Lower lobe of right lung (tissue), 2 donors: ENCODE data around the gene TSTD1. TPM values are rescaled to one million over a fixed set of nuclear protein-coding genes. Genes with fewer than 3 reads are reported as not detected.
A peak's percentile ranks its signal among the peaks of the same experiment; 100 is the strongest.
"Not testable (repeated sequence)": the region's sequence is repeated elsewhere in the genome, so short reads cannot be mapped to it uniquely, and the experiment has no call there.

Source experiments
- ATAC-seq, 2 donors: fragments of 200-7000 bp; cut with Tn5 transposase; one replicate each; pipeline ENCODE4 v1.9.1; 2020 to 2022; ENCODE audit warnings: mild to moderate bottlenecking in 2 of 2, moderate library complexity in 2 of 2
- DNase-seq: peaks from one replicate; pipeline ENCODE4 v3.0.0-alpha.2; 2020
- H3K27ac ChIP-seq: fragments of 200-600 bp; one replicate; pipeline ENCODE4 v1.8.0; 2022
- H3K27me3 ChIP-seq: fragments of 200-600 bp; one replicate; pipeline ENCODE4 v1.8.0; 2022; ENCODE audit warnings: low read depth
- H3K36me3 ChIP-seq: fragments of 200-600 bp; one replicate; pipeline ENCODE4 v1.8.0; 2022; ENCODE audit warnings: mild to moderate bottlenecking
- H3K4me1 ChIP-seq: fragments of 200-600 bp; one replicate; pipeline ENCODE4 v1.8.0; 2022
- H3K4me3 ChIP-seq: fragments of 200-600 bp; one replicate; pipeline ENCODE4 v1.8.0; 2022; ENCODE audit warnings: mild to moderate bottlenecking
- H3K9me3 ChIP-seq: fragments of 200-600 bp; one replicate; pipeline ENCODE4 v1.8.0; 2022
- intact Hi-C: fragments of 100-400 bp; cut with DNase I; formaldehyde crosslinking; loops from one replicate; pipeline ENCODE4 v1.11.0; 2022
- total RNA-seq: library from RNA; stranded (reverse); fragmentation: NEBNext Ultra II Directional; extraction: Animal tissue kit (Norgen Biotek cat#: 25700); gene quantifications from one replicate; pipeline ENCODE4 v1.2.1, GENCODE V29; 2021
- TF ChIP-seq, protein P1 (sequence below): fragments of 200-600 bp; IDR thresholded peaks from one replicate; pipeline ENCODE4 v1.8.0; 2022; ENCODE audit warnings: antibody characterized with exemption, mild to moderate bottlenecking
- donor health status: DM: no; HTN: yes; CAD: no; lungs with severe emphysema.

TSTD1 gene
- total RNA-seq, 1 donor from 2014 or later, result 63.2 TPM

DNA sequence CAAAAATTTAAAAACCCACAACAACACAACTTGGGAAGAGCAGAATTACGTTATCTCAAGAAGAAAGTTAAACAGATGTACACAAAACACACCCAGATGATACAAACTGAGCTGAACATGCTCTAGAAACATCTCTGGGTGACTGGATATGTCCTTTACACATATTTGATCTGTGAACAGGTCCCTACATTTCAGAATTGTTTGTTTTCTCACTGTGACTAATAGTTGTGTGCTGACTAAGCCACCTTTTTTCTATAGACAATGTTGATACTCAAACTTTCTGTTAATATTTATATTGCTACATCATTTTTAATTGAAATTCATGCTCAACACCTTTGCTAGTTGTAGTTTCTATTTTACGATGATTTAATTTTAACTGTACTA, 16.8 kb downstream of the TSTD1 start:
- intact Hi-C loops, result no loop called here
- TF ChIP-seq, protein P1, sequence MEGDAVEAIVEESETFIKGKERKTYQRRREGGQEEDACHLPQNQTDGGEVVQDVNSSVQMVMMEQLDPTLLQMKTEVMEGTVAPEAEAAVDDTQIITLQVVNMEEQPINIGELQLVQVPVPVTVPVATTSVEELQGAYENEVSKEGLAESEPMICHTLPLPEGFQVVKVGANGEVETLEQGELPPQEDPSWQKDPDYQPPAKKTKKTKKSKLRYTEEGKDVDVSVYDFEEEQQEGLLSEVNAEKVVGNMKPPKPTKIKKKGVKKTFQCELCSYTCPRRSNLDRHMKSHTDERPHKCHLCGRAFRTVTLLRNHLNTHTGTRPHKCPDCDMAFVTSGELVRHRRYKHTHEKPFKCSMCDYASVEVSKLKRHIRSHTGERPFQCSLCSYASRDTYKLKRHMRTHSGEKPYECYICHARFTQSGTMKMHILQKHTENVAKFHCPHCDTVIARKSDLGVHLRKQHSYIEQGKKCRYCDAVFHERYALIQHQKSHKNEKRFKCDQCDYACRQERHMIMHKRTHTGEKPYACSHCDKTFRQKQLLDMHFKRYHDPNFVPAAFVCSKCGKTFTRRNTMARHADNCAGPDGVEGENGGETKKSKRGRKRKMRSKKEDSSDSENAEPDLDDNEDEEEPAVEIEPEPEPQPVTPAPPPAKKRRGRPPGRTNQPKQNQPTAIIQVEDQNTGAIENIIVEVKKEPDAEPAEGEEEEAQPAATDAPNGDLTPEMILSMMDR, result no peak
- ATAC-seq (no peak), DNase-seq (no peak)
- Histone ChIP-seq H3K27ac (peak overlapping the region; percentile 94), H3K4me1 (peaks cover 37% of the 10 kb centered on the region), H3K36me3 (no peaks in the 10 kb centered on the region), H3K4me3 (peak overlapping the region; percentile 91), H3K27me3 (no peaks in the 10 kb centered on the region), H3K9me3 (no peaks in the 10 kb centered on the region)

DNA sequence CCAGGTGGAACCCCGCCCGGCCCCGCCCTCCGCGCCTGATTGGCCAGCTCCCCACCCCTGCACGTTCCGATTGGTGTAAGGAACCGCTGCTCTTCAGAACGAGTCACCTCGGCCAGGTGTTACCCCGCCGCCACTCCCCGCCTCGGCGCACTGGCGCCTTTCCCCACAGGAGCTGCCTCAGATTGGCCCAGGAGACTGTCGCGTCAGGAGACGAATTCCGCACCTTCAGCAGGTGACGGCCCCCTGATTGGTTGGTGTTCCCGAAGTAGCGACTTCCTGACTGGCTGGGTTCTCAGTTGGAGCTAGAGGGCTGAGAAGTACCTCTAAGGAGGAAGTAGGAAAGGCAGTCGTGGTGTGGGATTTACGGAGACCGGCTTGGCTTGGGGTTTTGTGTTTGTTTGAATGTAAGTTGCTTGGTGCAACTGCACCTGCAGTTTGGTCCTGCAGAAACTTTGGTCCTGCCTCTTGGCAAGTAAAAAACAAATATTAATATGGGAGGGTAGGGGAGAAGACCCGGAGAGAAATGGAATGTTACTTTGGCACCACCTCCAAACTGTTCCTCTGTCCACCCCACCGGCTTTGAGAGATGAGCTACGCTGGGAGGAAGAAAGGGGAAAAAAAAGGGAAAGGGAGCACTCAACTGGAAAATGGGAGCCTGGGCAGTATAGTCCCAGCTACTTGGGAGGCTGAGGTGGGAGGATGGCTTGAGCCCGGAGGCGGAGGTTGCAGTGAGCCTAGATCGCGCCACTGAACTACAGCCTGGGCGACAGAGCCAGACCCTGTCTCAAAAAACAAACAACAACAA, 17.4 kb downstream of the TSTD1 start:
- intact Hi-C loops, result no loop called here
- ATAC-seq, result peak; percentile 94 to 96
- peak; percentile 97 for DNase-seq
- Histone ChIP-seq H3K4me3 (peak overlapping the region; percentile 91), H3K4me1 (peaks cover 37% of the 10 kb centered on the region), H3K9me3 (no peaks in the 10 kb centered on the region), H3K27ac (peak overlapping the region; percentile 94), H3K27me3 (no peaks in the 10 kb centered on the region), H3K36me3 (no peaks in the 10 kb centered on the region)
- TF ChIP-seq, protein P1, result no peak

DNA sequence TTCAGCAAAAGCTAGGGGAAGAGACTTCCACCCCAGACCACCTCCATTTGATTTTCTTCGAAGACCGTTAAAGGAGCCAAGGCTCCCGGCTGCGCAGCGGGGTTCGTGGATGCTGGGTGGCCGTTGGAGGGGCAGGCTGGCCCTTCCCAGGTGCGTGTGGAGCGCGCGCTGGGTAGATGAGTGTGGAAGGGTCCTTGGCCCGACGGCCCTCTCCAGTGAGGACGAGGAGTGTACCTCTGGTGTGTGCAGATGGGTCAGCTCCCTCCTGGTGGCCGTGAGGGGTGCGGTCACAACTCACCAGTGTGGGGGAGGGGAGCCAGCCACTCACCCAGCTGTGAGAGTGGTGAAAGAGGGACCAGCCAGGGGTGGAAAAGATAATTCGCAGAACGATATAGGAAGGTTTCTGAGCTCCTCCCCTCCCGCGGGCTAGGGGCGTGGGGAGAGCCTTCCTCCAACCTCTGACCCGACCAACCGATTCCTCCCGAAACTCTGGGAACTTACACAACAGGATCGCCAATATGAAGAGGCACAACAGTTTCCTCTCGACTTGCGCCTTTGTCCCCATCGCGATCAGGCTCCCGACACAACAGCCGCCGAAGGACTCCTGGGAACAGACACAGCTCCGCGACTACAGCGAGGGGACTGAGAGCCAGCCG, 18.1 kb downstream of the TSTD1 start, which contains the start of gene F11R:
Gene F11R (minus strand): TSS at position 644 of the 656 bp plus-strand sequence. CDS start 79 bp downstream, at position 565.
- TF ChIP-seq, protein P1, result peak; percentile 32
- H3K4me1 ChIP-seq, result peaks cover 42% of the 10 kb centered on the region
- intact Hi-C loops, result no loop called here
- no peaks in the 10 kb centered on the region for H3K27me3 ChIP-seq
- DNase-seq (peak; percentile 79), ATAC-seq (peak; percentile 64 to 80)
- H3K27ac ChIP-seq, result peak within 1 kb of the TSS; percentile 94
- peak within 1 kb of the TSS; percentile 91 for H3K4me3 ChIP-seq
- no peaks in the 10 kb centered on the region for H3K36me3 ChIP-seq
- H3K9me3 ChIP-seq, result no peaks in the 10 kb centered on the region

GRCh38 chr1:161019751-161020495, 18.8 kb downstream of the TSTD1 start:
- Histone ChIP-seq H3K4me1 (peaks cover 50% of the 10 kb centered on the region), H3K36me3 (no peaks in the 10 kb centered on the region), H3K27me3 (no peaks in the 10 kb centered on the region), H3K9me3 (no peaks in the 10 kb centered on the region), H3K27ac (peak overlapping the region; percentile 94), H3K4me3 (peak overlapping the region; percentile 91)
- no peak for DNase-seq
- intact Hi-C loops, result no loop called here
- peak; percentile 1 to 2 for ATAC-seq
- TF ChIP-seq, protein P1, result no peak

GRCh38 chr1:161019111-161019660, 19.6 kb downstream of the TSTD1 start:
- H3K36me3 ChIP-seq, H3K27me3 ChIP-seq, DNase-seq, ATAC-seq, H3K9me3 ChIP-seq, intact Hi-C loops: not testable (repeated sequence)
- peak overlapping the region; percentile 94 for H3K27ac ChIP-seq
- H3K4me1 ChIP-seq, result peaks cover 57% of the 10 kb centered on the region
- peak overlapping the region; percentile 91 for H3K4me3 ChIP-seq
